DMS153 treated with DMSO at 0.1 percent for 48 hours (cell line): ENCODE measurements around the gene CSKMT.
"Not testable (repeated sequence)": the region's sequence is repeated elsewhere in the genome, so short reads cannot be mapped to it uniquely, and the experiment has no call there.

Experiments used
- DNase-seq: peaks from one replicate; lab custom pipeline; 2025; ENCODE audit not compliant: unreplicated experiment; lab: John Stamatoyannopoulos, UW

Gene CSKMT

DNA sequence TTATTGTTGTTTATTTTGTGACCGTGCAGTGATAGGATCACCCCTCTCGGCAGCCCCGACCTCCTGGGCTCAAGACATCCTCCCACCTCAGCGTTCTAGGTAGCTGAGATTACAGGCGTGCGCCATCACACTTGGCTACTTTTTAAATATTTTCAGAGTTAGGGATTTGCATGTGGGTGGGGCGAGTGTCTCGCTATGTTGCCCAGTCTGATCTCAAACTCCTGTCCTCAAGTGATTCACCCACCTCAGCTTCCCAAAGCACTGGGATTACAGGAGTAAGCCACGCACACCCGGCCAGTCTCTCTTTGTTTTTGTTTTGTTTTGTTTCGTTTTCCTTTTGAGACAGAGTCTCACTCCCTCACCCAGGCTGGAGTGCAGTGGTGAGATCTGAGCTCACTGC is 10.8 kb upstream of the CSKMT start:
- no peak for DNase-seq

- DNase-seq: no peak
Measured at GRCh38 chr11:62656796-62657429, 8.2 kb upstream of the CSKMT start.

DNA sequence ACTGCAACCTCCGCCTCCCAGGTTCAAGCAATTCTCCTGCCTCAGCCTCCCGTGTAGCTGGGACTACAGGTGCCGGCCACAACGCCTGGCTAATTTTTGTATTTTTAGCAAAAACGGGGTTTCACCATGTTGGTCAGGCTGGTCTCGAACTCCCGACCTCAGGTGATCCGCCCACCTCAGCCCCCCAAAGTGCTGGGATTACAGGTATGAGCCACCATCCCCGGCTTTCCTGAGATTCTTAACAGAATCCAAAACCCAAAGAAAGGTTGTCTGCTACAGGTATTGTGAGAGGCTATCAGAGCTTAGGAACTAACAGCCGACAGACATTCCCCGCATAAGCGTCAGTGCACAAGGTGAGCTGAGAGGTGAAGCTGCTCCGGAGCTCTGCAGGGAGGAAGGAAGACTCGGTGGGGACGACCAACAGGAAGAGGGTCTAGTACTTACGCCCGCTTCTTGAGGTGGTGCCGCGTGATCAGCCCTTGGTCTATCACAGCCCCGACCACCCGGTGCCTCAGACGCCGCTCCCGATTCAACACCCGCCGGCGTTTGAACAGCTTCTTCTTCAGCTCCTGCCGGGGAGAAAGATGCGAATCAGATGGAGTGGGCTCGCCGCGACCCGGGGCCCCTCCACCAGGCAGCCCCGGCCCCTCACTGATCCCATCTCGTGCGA is 572 bp upstream of the CSKMT start:
- DNase-seq: peak; percentile 58

DNA sequence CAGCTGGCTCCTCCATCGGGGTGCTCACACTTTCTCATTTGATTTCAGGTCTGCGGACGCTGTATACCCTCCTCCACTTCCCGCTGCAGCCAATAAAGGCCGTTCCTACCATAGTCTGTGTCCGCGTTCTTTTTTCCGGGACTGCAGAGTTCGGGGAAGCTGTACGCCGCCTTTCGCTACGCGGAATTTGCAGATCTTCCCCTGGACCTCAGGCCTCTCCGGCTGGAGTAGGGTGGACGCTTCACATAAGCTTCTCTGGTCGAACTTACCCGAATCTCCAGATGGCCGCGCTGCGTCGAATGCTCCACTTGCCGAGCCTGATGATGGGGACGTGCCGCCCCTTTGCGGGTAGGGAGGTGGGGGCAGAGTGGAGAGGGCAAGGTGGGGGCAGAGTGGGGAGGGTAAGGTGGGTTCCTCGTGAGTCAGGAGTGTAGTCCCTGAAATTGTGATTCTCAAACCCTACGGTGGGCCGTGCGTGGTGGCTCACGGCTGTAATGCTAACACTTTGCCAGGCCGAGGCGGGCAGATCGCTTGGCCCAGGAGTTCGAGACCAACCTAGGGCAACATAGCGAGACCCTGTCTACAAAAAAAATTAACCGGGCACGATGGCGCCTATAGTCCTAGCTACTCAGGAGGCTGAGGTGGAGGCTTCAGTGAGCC is 617 bp downstream of the CSKMT start:
- no peak for DNase-seq

DNA sequence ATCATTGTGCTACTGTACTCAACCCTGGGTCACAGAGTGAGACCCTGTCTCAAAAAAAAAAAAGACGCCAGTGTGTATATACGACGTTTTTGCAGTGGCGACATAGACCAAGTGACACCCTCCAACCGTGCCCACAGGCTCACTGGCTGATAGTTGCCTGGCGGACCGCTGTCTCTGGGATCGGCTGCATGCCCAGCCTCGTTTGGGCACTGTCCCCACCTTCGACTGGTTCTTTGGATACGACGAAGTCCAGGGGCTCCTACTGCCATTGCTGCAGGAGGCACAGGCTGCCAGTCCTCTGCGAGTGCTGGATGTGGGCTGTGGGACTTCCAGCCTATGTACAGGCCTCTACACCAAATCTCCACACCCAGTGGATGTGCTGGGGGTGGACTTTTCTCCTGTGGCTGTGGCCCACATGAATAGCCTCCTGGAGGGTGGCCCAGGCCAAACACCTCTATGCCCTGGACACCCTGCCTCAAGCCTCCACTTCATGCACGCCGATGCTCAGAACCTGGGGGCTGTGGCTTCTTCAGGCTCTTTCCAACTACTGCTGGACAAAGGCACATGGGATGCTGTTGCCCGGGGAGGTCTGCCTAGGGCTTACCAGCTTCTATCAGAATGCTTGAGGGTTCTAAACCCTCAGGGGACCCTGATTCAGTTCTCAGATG is 1.3 kb downstream of the CSKMT start:
- DNase-seq: no peak

DNA sequence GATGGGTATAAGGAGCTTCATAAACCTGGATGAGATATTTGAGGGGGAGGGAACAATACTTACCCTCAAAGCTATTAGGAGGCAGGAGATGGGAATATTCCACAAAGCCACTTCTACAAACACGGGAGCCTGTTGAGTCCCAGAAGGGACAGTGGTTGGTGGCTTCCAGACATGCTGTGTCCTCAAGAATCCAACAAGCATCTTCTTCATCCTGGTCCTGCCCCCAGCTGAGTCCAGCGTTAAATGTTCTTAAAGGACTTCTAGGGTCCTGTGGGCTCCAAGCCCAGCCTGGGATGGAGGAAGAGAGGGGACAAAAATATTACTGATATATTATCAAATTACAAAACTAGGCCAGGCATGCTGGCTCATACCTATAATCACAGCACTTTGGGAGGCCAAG is 2.3 kb downstream of the CSKMT start:
- DNase-seq: no peak

- DNase-seq: no peak
Measured at GRCh38 chr11:62669420-62670161, 4.5 kb downstream of the CSKMT start.

DNA sequence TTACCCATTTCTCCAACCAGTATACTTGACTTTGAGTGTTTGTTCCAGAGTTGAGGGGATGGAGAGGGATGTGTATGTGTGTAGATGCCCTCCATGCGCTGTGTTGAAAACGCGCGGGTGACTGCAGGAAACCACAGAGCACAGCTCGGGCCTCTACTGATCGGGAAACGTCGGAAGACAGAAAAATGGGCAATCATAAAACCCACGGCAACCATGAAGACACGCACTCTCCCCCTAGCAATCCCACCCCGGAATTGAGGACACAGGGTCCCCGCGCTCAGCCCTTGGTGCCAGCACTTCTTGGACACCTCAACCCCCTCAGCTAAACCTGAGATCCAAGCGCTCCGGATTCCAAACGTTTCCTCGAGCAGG is 6.1 kb downstream of the CSKMT start:
- DNase-seq: no peak

DNA sequence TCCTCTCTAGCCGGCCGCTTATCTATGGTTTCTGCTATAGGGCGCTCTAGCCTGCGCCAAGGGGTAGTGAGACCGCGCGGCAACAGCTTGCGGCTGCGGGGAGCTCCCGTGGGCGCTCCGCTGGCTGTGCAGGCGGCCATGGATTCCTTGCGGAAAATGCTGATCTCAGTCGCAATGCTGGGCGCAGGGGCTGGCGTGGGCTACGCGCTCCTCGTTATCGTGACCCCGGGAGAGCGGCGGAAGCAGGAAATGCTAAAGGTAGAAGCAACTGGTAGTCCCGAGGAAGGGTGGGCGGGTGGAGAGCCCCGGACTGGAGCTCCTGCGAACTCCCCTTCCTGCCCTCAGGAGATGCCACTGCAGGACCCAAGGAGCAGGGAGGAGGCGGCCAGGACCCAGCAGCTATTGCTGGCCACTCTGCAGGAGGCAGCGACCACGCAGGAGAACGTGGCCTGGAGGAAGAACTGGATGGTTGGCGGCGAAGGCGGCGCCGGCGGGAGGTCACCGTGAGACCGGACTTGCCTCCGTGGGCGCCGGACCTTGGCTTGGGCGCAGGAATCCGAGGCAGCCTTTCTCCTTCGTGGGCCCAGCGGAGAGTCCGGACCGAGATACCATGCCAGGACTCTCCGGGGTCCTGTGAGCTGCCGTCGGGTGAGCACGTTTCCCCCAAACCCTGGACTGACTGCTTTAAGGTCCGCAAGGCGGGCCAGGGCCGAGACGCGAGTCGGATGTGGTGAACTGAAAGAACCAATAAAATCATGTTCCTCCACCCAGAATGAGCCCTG is 6.7 kb downstream of the CSKMT start, which contains the start of the genes LBHD1 and UQCC3:
LBHD1 (minus strand) TSS at position 660 of the 782 bp plus-strand sequence. CDS start 2,236 bp downstream, outside the sequence.
UQCC3 (plus strand) TSS at position 66 of the 782 bp plus-strand sequence; CDS start at position 139, 73 bp downstream.
- peak; percentile 66 for DNase-seq

- no peak for DNase-seq
Measured at GRCh38 chr11:62673196-62673525, 8.0 kb downstream of the CSKMT start.

DNA sequence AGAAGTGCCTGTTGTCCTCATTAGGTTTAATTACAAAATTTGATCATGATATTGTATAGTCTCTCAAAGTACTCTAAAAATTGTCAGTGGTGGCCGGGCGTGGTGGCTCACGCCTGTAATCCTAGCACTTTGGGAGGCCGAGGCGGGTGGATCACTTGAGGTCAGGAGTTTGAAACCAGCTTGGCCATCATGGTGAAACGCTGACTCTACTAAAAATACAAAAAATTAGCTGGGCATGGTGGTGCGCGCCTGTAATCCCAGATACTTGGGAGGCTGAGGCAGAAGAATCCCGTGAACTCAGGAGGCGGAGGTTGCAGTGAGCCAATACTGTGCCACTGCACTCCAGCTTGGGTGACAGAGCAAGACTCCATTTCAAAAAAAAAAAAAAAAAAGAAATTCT is 10.3 kb downstream of the CSKMT start:
- not testable (repeated sequence) for DNase-seq

GRCh38 chr11:62676698-62677097 is 11.6 kb downstream of the CSKMT start:
- no peak for DNase-seq

DNA sequence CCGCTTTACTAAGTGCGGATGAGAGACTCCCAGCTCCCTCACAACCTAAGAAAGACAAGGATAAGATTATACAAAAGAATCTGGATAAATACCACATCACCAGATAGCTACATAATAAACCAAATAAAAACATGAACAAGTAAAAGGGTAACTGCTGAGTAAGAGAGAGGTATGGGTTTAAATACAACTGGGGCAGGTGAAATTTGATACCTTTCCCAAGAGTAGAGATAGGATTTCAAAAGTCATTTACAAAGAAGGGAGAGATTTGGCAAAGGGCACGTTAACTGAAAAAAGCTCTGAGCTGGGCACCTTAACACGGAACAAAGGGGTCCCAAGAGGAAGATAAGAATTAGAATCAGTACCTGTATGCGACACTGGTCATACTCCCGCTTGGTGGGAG is 12.0 kb downstream of the CSKMT start:
- DNase-seq: no peak

DNA sequence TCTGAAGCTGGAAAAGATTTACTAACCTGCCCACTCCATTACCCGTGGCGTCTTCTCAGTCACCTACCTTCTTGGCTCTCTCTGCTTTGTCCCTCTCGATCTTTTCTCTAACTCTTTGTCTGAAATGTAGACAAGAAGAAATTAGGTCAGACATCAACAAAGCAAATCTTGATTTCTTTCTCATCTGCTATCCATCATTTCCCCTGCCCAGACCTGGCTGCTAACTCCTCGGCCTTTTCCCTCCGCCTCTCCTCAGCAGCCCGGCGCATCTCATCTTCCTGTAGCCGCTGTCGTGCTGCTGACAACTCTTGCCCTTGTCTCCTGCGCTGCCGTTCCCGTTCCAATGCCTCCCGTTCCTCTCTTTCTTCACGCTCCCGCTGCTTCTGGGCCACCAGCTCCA is 12.6 kb downstream of the CSKMT start:
- no peak for DNase-seq

DNA sequence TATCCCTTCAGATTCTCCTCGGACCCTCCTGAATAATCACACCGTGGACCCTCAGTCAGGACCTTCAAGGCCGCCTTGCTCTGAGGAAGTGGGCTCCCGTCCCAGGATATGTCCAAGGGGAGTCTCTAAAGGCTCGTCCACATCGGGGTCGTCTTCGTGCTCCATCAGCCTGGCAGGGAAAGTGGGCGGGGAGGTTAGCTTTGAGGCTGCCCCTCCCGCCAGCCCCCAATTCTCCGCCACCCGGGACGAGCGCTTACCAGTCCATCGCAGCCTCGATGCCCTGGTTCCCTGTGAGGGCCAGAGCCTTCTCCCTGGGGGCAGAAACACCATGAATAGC is 13.3 kb downstream of the CSKMT start:
- no peak for DNase-seq

DNA sequence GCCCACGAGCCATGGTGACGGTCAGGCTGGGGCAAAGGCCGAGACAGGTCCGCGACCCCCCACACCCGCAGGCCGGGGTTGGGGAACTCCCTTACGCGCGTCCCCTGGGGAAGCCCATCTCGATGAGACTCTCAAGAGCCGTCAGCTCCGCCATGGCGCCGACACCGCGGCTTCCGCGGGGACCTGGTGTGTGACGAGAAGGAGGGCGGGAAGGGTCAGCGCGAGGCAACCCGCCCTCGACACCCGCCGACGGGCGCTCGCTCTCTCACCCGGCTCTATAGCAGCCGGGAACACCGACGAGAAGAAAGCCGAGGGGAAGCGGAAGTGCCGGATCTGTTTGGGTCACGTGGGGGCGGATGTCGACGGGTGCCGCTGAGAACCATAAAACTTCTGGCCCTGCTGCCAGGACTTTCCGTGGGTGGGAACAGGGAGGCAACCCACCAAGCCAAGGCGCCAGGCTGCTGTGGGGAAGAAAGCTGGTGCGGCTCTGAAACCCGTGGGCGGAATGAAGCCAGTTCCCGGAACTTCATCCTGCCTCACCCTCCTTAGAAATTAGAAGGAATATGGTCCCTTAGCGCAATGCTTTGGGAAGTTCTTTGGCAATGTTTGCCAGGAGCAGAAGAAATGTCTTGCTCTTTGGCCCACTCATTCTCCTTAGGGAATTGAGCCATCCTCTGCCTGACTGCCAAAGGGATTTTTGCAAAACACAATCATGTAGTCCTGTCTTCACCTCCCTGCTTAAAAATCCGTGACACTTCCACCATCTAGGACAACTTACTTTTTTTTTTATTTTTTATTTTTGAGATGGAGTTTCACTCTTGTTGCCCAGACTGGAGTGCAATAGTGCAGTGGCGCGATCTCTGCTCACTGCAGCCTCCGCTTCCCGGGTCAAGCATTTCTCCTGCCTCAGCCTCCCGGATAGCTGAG is 13.9 kb downstream of the CSKMT start, which contains the start of gene UBXN1:
UBXN1 (minus strand) TSS at position 304 of the 927 bp plus-strand sequence; CDS start at position 154, 150 bp downstream.
- peak; percentile 68 for DNase-seq

DNA sequence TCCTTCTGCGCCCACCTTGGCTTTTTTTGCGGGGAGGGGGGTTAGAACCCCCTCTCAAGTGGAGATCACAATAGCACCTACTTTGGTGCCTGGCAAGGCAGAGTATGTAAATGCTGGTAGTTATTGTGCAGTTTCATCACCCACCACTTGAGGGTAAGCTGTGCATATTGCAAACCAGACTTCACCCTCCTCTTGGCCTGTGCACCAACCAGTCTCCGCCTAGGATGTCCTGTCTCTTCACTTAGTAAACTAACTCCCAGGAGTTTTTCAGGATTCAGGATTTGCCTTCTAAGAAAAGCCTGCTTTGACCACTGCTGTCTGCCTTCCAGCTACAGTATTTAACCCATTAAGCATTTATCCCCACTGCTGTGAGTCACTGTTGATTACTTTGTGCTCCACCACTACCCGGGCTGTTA is 15.7 kb downstream of the CSKMT start:
- DNase-seq: peak; percentile 68

DNA sequence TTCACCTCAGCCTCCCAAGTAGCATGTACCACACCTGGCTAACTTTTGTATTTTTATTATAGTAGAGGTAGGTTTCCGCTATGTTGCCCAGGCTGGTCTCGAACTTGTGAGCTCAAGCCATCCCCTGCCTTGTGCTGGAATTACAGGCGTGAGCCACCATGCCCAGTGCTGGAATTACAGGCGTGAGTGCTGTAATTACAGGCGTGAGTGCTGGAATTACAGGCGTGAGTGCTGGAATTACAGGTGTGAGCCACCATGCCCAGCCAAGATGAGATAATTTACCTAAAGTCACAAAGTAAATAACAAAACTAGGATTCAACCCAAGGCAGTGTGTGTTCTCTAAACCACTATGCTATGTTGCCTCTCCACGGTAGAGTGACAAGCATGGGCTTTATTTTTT is 17.4 kb downstream of the CSKMT start:
- DNase-seq: no peak
